GM21381 (cell line): ENCODE results near the gene SEL1L.
A peak's percentile ranks its signal among the peaks of the same experiment; 100 is the strongest.
"Not testable (repeated sequence)": the region's sequence is repeated elsewhere in the genome, so short reads cannot be mapped to it uniquely, and the experiment has no call there.

Experiments
- ATAC-seq: cut with Tn5 transposase; IDR thresholded peaks from one replicate; pipeline ENCODE4 v1.9.1; 2021; ENCODE audit warnings: mild to moderate bottlenecking, moderate library complexity; ENCODE audit not compliant: unreplicated experiment

Gene SEL1L

DNA sequence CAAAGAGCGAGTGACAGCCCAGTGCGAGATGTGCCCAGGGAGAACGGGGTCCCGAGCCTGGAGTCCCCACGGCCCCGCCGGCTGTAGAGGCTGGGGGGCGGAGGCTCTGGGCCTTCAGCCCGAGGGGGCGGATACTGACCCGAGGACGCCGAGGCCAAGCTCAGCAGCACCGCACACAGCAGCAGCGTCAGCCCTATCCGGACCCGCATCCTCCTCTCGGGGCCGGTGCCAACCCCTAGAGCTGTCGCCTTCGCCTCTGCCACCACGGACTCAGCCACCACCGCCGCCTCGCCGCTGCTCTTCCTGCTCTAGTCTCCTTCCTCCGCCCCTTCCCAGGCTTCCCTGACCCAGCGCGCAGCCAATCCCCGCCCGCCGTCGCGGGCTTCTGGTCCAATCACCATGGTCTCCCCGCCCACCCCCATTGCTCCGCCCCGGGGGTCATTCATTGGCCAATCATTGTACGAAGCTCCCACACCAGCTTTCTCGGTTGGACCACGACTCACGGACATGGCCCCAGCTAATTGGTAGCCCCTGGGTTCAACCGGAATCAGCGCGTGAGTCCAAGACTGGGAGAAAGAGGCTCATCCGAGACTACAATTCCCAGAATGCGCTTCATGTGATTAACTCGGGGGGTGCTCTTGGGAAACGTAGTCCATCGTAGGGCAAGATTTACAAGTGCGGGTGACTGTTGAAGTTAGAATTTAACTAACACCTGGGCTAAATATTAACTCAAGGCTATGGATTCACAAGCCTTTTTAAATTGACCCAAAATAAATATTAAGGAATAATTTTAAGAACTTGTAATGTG lies at the start of gene SEL1L:
Gene SEL1L (minus strand): TSS at position 318 of the 808 bp plus-strand sequence. CDS start 109 bp downstream, at position 209.
- peak; percentile 90 for ATAC-seq

- ATAC-seq, result no peak
Measured at GRCh38 chr14:81582420-81582819, 48.8 kb upstream of the SEL1L start.

DNA sequence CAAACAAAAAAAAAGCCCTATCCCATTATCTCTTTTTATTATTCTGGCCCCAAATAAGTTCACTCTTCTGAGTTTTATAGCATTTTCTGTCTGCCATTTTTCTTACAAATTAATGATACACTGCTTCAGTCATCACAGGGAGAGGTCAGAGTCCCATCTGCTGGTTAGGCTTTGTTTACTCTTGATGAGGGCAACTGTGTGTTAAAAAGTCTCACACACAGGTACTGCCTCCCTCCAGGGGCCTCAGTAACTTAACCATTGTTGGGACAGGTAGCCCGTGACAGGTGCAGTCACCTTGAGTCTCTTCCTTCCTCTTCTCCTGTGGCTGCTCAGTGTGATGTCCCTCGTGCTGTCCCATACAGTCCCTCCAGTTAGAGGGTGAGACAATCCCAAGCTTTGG lies 45.5 kb upstream of the SEL1L start:
- no peak for ATAC-seq

GRCh38 chr14:81571437-81571836 lies 37.8 kb upstream of the SEL1L start:
- ATAC-seq, result no peak

GRCh38 chr14:81567302-81567701 lies 33.6 kb upstream of the SEL1L start:
- ATAC-seq, result no peak

GRCh38 chr14:81565441-81566290 lies 32.0 kb upstream of the SEL1L start:
- ATAC-seq, result peak; percentile 75

- no peak for ATAC-seq
Measured at GRCh38 chr14:81562818-81563217, 29.2 kb upstream of the SEL1L start.

DNA sequence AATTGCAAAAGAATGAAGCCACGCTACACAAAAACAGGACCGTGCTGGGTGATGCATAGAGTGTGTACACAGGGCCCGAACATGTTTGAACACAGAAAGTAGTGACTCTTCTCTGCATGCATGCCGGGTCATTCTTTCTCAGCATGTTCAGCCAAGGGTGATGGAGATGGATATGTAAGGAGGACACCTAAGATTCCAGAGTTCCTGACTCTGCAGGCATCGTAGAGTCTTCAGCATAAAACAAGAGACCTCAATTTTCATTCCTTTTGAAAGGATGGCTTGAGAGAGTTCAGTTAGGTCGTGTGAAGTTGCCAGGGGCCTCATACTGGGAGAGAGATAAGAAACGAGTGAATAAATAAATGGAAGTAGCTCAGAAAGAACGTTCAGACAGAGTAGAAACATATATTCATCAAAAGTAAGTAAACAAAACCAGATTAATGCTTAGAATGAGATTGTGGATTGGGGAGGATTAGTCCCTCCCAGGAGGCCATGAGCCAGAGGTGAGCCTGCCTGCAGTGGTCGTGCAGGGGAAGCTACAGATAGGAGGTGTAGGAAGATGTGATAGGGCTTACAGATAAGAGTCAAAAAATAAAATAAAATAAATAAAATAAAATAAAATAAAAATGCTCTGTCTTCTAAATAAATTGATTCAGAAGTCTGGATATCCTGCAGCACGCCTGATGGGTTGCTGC lies 27.6 kb upstream of the SEL1L start:
- no peak for ATAC-seq

GRCh38 chr14:81559385-81559784 lies 25.7 kb upstream of the SEL1L start:
- ATAC-seq, result no peak

- ATAC-seq, result no peak
Measured at GRCh38 chr14:81557146-81557545, 23.5 kb upstream of the SEL1L start.

DNA sequence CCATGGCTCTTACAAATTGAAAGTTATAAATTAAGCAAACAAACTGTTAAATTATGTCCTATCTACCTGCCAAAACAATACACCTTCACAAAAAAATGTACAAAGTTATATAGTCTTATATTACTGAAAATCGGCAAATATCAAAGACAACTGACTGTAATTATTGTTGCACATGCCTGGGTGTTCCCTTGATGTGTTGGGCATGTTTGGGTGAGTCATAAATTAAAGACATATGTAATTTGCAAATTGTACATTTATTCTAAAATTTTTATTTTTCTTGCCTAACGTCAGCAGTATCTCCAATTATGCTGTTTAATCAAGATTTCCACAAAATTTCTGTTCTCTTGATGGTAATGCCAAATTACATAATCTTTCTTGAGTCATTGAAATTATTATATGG lies 22.0 kb upstream of the SEL1L start:
- ATAC-seq, result no peak

DNA sequence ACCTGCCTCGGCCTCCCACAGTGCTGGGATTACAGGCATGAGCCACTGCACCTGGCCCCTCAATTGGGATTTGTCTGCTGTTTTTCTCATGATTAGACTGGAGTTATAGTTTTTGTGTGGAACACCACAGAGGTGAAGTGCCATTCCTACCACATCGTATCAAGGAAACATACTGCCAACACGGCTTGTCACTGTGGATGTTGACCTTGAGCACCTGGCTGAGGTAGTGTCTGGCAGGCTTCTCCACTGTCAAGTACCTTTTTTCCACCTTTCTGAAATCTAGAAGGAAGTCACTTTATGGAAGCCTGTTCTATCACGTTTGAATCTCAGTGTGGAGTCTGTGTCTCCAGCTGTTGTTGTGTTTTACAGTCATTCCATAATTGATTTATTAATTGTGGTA lies 21.4 kb upstream of the SEL1L start:
- no peak for ATAC-seq

- ATAC-seq, result no peak
Measured at GRCh38 chr14:81551471-81551870, 17.8 kb upstream of the SEL1L start.

DNA sequence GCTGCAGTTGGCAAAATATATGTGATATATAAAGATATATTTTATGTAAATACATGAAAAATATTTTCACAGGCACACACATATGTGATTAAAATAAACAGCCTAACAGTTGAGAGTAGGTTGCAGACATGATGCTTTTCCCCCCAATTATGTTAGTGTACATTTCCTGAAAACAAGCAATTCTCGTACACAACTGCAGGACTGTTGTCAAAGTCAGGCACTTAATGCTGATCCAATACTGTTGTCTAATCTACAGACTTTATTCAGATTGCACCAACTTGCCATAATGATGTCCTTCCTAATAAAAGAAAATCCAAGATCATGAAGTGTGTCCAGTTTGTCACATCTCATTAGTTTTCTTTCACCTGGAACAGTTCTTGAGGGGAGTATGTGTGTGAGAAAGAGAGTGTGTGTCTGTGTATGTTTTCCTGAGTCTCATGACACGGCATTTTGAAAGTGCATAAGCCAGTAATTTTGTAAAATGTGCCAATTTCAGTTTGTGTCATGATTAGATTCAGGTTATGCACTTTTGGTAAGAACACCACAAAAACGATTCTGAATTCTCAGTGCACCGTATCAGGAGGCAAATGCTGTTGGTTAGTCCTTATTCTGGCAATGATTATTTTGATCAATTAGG lies 16.5 kb upstream of the SEL1L start:
- ATAC-seq, result peak; percentile 97

DNA sequence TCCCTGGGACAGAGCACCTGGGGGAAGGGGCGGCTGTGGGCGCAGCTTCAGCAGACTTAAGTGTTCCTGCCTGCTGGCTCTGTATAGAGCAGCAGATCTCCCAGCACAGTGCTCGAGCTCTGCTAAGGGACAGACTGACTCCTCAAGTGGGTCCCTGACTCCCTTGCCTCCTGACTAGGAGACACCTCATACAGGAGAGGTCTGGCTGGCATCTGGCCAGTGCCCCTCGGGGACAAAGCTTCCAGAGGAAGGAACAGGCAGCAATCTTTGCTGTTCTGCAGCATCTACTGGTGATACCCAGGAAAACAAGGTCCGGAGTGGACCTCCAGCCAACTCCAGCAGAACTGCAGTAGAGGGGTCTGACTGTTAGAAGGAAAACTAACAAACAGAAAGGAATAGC lies 7.6 kb upstream of the SEL1L start:
- ATAC-seq, result not testable (repeated sequence)

GRCh38 chr14:81537193-81537592 lies 3.5 kb upstream of the SEL1L start:
- ATAC-seq, result no peak

- no peak for ATAC-seq
Measured at GRCh38 chr14:81536241-81536771, 2.7 kb upstream of the SEL1L start.

GRCh38 chr14:81535396-81536164 lies 1.9 kb upstream of the SEL1L start:
- ATAC-seq, result peak; percentile 20

- ATAC-seq, result no peak
Measured at GRCh38 chr14:81534510-81535074, 939 bp upstream of the SEL1L start.

GRCh38 chr14:81533212-81533535 lies 479 bp downstream of the SEL1L start:
- ATAC-seq, result no peak
